WTC11 (cell line): ENCODE results near the gene OBP2B.

ENCODE experiments used
- CREM ChIP-seq: sonication (generic); formaldehyde crosslinking; IDR thresholded peaks from 2 replicates; pipeline ENCODE4 v1.8.1; 2022; ENCODE audit warnings: mild to moderate bottlenecking, missing genetic modification reagents, moderate library complexity
- CTCF ChIP-seq: fragments of 200-600 bp; IDR thresholded peaks from 2 replicates; pipeline ENCODE4 v1.8.0; 2022; ENCODE audit warnings: antibody characterized with exemption
- NFE2L1 ChIP-seq: sonication (generic); formaldehyde crosslinking; IDR thresholded peaks from 2 replicates; pipeline ENCODE4 v1.8.1; 2023; ENCODE audit warnings: missing genetic modification reagents
- TF ChIP-seq, protein P1 (sequence below): sonication (generic); formaldehyde crosslinking; IDR thresholded peaks from 2 replicates; pipeline ENCODE4 v1.8.1; 2022; ENCODE audit warnings: low read depth, mild to moderate bottlenecking, moderate library complexity, missing genetic modification reagents, borderline replicate concordance

- TF ChIP-seq NFE2L1 (CRISPR knock-in tag) = no peak
- TF ChIP-seq CTCF = no peak
- TF ChIP-seq CREM (CRISPR knock-in tag) = no peak
- TF ChIP-seq, protein P1, sequence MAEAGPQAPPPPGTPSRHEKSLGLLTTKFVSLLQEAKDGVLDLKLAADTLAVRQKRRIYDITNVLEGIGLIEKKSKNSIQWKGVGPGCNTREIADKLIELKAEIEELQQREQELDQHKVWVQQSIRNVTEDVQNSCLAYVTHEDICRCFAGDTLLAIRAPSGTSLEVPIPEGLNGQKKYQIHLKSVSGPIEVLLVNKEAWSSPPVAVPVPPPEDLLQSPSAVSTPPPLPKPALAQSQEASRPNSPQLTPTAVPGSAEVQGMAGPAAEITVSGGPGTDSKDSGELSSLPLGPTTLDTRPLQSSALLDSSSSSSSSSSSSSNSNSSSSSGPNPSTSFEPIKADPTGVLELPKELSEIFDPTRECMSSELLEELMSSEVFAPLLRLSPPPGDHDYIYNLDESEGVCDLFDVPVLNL (CRISPR knock-in tag) = no peak
Measured at GRCh38 chr9:133249337-133249736, 40.3 kb upstream of the OBP2B start.
